GM12801 (cell line): ENCODE measurements around the gene THEM5.

ENCODE experiments used
- TF ChIP-seq, protein P1 (sequence below): IDR thresholded peaks from one replicate; pipeline ENCODE4 v1.5.1; 2011; ENCODE audit warnings: control low read depth; ENCODE audit not compliant: insufficient read length; ENCODE audit errors: extremely low read depth

THEM5 gene

DNA sequence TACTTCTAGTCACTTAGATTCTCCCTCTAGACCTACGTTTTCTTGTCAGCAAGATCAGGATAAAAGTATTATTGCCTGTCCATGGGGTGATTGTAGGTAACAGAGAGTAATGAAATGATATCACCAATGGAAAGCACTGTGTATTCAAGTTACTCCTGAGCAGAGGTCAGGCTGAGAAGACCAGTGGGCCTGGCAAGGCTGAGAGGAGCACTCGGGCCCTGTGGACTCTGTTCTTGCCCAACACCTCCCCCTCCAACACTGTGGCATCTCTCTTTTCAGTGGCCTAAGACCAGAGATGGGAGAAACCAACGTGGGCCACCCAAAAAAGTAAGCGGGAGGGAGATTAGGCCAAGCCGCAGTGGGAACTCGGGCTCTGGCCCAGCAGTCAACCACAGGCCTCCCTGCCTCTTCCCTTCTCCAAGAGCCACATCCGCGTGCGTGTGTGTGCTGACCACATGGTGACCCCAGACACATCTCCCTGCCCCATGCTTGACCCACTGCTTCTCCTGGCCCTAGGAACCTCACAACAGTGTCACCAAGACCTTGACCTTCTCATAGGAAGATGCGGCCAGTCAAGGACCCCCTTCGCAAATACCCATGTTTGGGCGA, 34.2 kb downstream of the THEM5 start:
- TF ChIP-seq, protein P1, sequence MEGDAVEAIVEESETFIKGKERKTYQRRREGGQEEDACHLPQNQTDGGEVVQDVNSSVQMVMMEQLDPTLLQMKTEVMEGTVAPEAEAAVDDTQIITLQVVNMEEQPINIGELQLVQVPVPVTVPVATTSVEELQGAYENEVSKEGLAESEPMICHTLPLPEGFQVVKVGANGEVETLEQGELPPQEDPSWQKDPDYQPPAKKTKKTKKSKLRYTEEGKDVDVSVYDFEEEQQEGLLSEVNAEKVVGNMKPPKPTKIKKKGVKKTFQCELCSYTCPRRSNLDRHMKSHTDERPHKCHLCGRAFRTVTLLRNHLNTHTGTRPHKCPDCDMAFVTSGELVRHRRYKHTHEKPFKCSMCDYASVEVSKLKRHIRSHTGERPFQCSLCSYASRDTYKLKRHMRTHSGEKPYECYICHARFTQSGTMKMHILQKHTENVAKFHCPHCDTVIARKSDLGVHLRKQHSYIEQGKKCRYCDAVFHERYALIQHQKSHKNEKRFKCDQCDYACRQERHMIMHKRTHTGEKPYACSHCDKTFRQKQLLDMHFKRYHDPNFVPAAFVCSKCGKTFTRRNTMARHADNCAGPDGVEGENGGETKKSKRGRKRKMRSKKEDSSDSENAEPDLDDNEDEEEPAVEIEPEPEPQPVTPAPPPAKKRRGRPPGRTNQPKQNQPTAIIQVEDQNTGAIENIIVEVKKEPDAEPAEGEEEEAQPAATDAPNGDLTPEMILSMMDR = no peak

DNA sequence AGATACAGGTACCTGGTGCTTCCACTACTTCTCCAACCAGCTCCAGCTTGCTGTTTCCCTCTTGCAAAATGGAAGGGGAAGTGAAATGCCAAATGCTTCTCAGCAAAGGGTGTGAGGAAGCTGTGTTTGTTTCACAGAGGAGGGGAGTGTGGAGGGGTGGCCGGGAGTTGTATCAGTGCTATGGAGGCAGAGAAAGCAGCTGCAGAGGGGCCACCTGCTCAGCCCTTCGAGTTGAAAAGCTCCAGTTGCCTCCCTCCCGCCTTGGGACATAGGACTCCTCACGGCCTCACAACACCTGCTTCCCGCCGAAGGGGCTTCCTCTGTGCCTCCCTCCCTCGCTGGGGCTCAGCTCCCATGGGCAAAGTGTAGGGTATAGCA, 36.2 kb downstream of the THEM5 start:
- TF ChIP-seq, protein P1 = no peak

DNA sequence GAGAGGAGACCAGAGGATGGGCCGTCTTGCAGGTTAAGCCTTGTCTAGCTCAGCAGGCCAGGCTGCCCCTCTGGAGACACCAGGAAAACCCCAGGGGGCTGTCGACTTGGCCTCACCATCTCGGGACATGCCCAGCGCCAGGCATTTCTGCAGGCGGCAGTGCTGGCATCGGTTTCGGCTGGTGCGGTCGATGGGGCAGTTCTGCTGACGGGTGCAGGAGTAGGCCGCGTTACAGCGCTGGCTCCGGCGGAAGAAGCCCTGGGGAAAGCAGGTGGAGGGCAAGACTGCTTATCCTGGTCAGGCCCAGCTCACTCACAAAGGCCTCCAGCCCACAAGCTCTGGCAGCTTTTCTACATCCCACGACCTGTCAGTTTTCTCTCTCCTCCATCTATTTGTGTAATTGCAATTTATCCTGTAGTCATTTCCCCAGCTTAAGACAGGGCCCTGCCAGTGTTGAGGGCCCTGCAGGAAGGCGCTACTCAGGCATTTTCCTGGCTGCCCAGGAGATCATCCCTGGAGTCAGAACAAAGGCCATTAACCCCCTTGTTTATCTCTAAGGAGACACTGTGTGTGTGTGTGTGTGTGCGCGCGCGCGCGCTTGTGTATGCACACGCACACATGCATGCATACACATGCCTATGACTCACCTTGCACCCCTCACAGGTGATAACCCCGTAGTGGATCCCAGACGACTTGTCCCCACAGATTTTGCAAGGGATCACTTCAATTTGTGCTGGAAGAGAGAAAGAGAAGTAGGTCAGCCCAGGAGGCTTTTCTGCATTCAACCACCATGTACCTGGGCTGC, 36.8 kb downstream of the THEM5 start:
- TF ChIP-seq, protein P1 = no peak

DNA sequence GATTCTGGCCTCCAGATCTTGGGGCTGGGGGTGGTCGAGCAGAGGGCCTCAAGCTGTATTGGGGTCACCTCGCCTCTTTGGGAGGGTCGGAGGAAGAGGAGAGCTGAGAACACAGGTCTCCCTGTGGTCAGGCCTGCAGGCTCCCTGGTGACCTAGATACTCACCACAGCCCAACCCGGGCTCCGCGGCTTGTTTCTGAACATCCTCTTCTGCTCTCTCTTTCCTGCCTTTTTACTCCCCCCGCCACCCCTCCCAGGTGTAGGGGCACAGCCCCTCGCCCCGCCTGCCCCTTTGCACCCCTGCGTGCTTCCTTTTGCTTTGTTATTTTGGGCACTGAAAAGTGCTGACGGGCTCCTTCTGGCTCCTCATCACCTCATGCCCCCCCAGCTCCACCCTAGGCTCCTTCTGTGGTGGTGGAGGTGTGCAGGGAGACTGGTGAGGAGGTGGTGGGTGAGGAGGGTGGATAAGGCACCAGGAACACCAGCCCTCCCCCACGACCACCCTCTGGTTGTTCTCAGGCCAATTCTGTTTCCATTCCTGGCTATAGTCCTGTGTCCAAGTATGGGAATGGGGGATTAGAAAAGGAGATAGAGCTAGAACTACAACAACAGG, 37.7 kb downstream of the THEM5 start:
- TF ChIP-seq, protein P1 = no peak

DNA sequence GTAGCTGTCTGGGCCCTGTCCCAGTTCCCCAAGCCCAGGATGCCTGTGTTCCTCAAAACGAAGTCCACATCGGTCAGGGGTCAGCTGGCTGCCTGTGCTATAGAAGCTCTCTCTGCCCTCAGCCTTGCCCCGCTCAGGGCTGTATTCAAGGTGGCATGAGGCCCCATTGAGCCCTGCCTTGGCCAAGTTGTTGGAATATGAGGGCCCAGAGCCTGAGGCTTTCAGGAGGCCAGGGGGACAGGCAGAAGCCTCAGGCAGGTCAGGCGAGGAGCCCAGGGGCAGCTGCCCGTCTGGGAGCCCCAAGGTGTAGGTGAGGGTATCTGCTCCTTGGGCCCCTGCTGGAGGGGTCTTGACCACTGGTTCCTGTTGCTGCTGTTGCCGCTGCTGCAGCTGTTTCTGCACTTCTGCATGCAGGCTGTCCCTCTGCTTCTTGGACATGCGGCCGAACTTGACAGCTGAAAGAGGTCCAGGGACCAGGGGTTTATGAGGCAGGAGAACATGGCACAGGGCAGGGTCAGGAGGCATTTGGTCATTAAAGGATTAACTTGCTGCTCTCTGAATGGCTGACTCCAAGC, 38.5 kb downstream of the THEM5 start:
- TF ChIP-seq, protein P1 = no peak

DNA sequence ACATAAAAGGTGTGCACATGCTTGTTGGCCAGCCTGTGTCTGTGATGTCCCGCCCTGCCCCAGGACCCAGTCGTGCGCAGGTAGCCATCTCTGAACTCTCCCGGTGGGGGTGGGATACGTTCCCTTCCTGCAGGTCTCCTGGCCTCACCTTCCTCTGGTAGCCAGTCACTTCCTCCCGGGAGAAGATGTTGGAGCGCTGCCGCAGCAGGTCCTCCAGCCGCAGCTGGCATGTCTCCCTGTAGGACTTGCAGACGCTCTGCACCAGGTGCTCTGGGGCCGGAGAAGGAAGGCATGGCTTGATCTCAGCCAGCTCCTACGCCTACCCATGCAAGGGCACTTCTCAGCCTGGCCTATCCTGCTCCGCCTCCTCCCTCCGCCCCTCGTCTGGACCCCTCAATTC, 39.1 kb downstream of the THEM5 start:
- TF ChIP-seq, protein P1 = no peak

DNA sequence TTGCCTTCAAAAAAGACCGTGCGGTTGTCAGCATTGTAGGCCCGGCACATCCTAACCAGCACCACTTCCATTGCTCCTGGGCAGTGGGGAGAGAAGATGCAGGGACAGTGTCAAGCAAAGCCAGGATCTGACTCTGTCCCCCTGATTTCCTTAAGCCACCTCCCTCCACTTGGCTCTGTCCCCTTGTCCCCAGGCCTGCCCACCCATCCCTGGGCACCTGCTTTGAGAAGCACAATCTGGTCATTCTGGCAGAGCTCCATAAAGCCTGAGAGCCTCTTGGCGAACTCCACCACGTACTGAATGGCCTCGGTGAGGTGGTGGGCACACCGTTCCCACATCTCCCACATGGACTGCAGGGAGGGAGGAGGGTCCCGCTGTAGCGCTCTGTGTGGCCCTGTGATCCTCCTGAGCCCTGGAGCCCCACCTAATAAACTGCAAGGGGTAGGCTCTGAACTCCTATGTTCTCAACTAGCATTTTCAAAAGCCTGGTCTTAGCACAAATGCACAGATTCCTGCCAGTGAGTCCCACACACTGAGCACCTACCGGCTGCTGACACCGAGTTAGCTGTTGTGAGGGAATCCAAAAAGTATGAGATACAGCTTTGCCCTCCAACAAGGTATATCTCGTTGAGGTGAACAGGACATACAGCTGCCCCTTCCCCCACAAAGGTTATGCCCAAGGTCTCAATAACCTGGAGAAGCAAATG, 40.1 kb downstream of the THEM5 start:
- TF ChIP-seq, protein P1 = no peak
